Measurements from ENCODE around the gene CACNA2D3.

- TF ChIP-seq POLR2A (IDR thresholded peaks at IDR 0.05; ENCODE audit: low read length): no peak
- TF ChIP-seq GATA1 (IDR thresholded peaks at IDR 0.05; ENCODE audit: low read depth, low read length): no peak
Measured at GRCh38 chr3:54353946-54354345, 231.6 kb downstream of the CACNA2D3 start.
